ENCODE data around the gene ME3. TPM values are rescaled to one million over a fixed set of nuclear protein-coding genes. Genes with fewer than 3 reads are reported as not detected.

Gene ME3
- total and polyA plus RNA-seq, 4 donors: 1.4 to 7.2 (median 2.3) TPM

DNA sequence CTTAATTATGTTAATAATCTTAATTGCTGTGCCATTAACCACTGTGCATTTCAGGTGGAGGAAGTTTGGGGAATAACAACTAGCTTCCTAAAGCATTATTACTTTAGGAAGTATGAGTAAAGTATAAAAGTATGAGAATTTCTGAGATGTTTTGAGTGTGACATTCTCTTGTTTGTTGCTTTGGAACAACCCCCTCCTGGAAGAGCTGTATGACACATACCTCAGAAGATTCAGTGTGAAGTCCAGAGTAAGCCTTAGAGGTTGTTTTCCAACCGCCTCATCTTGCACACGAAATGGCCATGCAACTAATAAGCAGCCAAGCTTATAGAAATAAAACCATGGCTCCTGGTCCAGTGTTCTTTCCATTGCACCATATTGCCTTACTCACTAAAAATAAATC is 276.0 kb downstream of the ME3 start:
- Histone ChIP-seq H3K27ac (ENCODE audit: low read depth in 1 of 2, low read length in 2 of 2) (no peak overlapping the region), H3K27me3 (ENCODE audit: control insufficient read depth in 4 of 4, insufficient read depth in 4 of 4, low read length in 3 of 4) (no peaks in the 10 kb centered on the region), H3K4me3 (ENCODE audit: low read depth in 1 of 3, low read length in 3 of 3) (no peak overlapping the region), H3K36me3 (ENCODE audit: control insufficient read depth in 4 of 4, insufficient read depth in 3 of 4, low read depth in 1 of 4, low read length in 3 of 4) (no peaks in the 10 kb centered on the region), H3K9me3 (ENCODE audit: control insufficient read depth in 4 of 4, low read length in 3 of 4) (no peaks in the 10 kb centered on the region), H3K9ac (ENCODE audit: low read depth in 1 of 2, low read length in 2 of 2) (no peak overlapping the region), H3K4me1 (ENCODE audit: control insufficient read depth in 4 of 4, insufficient read depth in 4 of 4, low read length in 3 of 4) (no peaks in the 10 kb centered on the region)
- 97% methylated on average over 2 of the region's 2 CpGs for whole genome bisulfite sequencing
- TF ChIP-seq RXRA (IDR thresholded peaks at IDR 0.05) (no peak), REST (IDR thresholded peaks at IDR 0.05) (no peak), TAF1 (conservative IDR thresholded peaks at IDR 0.05) (no peak)
- TF ChIP-seq, protein P1, sequence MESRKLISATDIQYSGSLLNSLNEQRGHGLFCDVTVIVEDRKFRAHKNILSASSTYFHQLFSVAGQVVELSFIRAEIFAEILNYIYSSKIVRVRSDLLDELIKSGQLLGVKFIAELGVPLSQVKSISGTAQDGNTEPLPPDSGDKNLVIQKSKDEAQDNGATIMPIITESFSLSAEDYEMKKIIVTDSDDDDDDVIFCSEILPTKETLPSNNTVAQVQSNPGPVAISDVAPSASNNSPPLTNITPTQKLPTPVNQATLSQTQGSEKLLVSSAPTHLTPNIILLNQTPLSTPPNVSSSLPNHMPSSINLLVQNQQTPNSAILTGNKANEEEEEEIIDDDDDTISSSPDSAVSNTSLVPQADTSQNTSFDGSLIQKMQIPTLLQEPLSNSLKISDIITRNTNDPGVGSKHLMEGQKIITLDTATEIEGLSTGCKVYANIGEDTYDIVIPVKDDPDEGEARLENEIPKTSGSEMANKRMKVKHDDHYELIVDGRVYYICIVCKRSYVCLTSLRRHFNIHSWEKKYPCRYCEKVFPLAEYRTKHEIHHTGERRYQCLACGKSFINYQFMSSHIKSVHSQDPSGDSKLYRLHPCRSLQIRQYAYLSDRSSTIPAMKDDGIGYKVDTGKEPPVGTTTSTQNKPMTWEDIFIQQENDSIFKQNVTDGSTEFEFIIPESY (IDR thresholded peaks at IDR 0.05): no peak
- TF ChIP-seq, protein P2, sequence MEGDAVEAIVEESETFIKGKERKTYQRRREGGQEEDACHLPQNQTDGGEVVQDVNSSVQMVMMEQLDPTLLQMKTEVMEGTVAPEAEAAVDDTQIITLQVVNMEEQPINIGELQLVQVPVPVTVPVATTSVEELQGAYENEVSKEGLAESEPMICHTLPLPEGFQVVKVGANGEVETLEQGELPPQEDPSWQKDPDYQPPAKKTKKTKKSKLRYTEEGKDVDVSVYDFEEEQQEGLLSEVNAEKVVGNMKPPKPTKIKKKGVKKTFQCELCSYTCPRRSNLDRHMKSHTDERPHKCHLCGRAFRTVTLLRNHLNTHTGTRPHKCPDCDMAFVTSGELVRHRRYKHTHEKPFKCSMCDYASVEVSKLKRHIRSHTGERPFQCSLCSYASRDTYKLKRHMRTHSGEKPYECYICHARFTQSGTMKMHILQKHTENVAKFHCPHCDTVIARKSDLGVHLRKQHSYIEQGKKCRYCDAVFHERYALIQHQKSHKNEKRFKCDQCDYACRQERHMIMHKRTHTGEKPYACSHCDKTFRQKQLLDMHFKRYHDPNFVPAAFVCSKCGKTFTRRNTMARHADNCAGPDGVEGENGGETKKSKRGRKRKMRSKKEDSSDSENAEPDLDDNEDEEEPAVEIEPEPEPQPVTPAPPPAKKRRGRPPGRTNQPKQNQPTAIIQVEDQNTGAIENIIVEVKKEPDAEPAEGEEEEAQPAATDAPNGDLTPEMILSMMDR (IDR thresholded peaks at IDR 0.05; ENCODE audit: low read depth, low read length, missing input control): no peak
- TF ChIP-seq, protein P3, sequence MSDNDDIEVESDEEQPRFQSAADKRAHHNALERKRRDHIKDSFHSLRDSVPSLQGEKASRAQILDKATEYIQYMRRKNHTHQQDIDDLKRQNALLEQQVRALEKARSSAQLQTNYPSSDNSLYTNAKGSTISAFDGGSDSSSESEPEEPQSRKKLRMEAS (IDR thresholded peaks at IDR 0.05): no peak
- no peak for DNase-seq (ENCODE audit: low spot score)

- Histone ChIP-seq H3K4me1 (ENCODE audit: control insufficient read depth in 4 of 4, insufficient read depth in 4 of 4, low read length in 3 of 4) (no peaks in the 10 kb centered on the region), H3K27me3 (ENCODE audit: control insufficient read depth in 4 of 4, insufficient read depth in 4 of 4, low read length in 3 of 4) (no peaks in the 10 kb centered on the region), H3K9ac (ENCODE audit: low read depth in 1 of 2, low read length in 2 of 2) (no peak overlapping the region), H3K4me3 (ENCODE audit: low read depth in 1 of 3, low read length in 3 of 3) (no peak overlapping the region), H3K9me3 (ENCODE audit: control insufficient read depth in 4 of 4, low read length in 3 of 4) (no peaks in the 10 kb centered on the region), H3K36me3 (ENCODE audit: control insufficient read depth in 4 of 4, insufficient read depth in 3 of 4, low read depth in 1 of 4, low read length in 3 of 4) (no peaks in the 10 kb centered on the region), H3K27ac (ENCODE audit: low read depth in 1 of 2, low read length in 2 of 2) (no peak overlapping the region)
- TF ChIP-seq RXRA (IDR thresholded peaks at IDR 0.05) (no peak), EGR1 (IDR thresholded peaks at IDR 0.05; ENCODE audit: low read depth in 2 of 2) (no peak), YY1 (IDR thresholded peaks at IDR 0.05) (no peak), NR2F2 (IDR thresholded peaks at IDR 0.05) (no peak)
- TF ChIP-seq, protein P2 (IDR thresholded peaks at IDR 0.05; ENCODE audit: low read depth, low read length, missing input control): no peak
- no peak for DNase-seq (ENCODE audit: low spot score)
- WGBS: 71% methylated on average over 6 of the region's 6 CpGs
These were observed 277.3 kb downstream of the ME3 start for GRCh38 chr11:86395061-86395551.

Other genes starting within 250 kb of the ME3 start
- gene PRSS23, start 127.9 kb upstream of the ME3 start, total RNA-seq: 10 to 100 TPM in 1 of 2 donors, 1 to 10 TPM in 1; 2.3 to 11.0 TPM
- gene PRSS23, start 127.9 kb upstream of the ME3 start, polyA plus RNA-seq: 1 to 10 TPM; 5.7 to 9.9 TPM

Data from liver (tissue), 9 donors.